HG03457 (cell line): Measurements from ENCODE around the gene ABCB4.

Experiments
- ATAC-seq: cut with Tn5 transposase; IDR thresholded peaks from one replicate; pipeline ENCODE4 v1.9.1; 2021; ENCODE audit warnings: moderate number of reproducible peaks; ENCODE audit not compliant: unreplicated experiment

Gene ABCB4

DNA sequence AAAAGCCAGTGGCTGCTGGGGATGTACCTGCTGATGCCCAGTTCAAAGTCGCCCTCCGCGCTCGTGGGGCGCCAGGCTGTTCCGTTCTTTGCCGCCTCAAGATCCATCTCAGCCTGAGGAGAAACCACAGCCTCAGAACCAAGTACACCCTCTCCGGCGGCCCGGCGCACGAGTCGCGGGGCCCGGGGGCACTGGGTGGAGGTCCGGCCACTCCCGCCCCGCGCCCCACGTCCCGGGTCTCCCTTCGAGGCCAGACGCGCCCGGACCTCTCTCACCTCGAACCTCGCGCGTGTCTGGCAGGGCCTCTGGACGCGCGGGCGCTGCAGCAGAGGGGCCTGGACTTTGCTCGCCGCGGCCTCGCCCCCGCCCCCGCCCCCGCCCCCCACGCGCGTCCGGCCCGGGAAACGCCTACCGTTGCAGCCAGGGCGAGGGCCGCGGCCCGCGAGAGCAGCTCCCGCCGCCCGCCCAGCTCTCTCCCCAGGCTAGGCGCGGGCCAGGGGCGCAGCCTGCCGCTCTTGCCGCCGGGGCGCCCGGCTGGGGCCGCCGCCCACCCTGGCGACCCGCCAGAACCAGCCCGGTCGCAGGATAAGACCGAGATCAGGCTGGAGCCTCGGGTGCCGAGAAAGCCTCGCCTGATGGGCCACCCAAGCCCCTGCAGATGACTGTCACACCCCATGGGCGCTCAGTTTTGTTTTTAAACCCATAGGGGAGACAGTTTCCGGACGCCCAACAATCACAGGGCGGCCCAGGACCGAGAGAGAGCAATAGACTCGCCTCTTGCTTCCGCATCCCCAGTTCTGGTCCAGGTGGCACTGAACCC, at the start of gene ABCB4:
TSS of gene ABCB4 (minus strand) at position 322 of the 820 bp plus-strand sequence. CDS start at position 107, 215 bp downstream.
- ATAC-seq = peak; percentile 6

DNA sequence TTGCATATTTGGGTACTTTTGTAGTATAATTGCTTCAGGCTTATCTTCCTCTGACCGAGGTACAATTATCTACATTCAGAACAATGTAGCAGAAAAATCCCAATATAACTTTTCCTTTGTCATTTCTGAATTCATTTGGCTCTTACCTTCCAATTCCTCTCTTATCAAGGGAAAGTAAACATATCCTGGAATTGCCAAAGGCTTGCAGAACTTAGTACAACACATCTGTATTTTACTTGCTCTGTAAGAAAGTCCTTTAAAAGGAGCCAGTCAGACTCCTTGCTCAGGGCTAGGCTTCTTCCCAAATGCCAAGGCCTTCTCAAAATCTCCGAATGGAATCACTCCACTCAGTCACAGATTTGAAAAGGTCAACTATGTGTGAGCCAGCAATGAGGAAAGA, 43.3 kb upstream of the ABCB4 start:
- no peak for ATAC-seq

- no peak for ATAC-seq
Measured at GRCh38 chr7:87517891-87518290, 42.4 kb upstream of the ABCB4 start.

DNA sequence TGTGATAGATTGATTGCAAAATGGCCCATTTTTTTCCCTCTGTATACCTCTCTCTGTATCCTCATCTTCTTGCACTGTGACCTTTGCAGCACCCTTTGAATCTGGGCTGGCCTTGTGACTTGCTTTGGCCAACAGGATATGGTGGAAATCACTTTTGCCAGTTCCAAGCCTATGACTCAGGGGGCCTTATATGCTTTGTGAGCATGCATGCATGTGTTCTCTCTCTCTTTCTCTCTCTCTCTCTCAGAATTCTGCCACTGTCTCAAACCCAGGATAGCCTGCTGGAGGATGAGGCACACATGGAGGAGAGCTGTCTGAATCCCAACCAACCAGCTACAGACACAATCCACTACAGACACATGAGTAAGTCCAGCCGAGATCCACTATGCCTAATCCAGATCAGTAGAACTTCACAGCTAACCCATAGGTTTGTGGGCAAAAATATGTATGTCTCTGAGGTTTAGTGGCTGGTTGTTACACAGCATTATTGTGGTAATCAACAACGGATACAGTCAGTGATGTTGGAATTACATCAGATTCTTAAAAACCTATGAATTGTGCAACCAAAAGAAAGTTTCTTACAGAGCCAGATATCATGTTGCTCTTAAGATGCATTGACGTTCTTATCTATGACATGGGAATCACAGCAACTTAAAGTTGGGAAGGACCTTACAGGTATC, 41.8 kb upstream of the ABCB4 start:
- ATAC-seq = no peak

DNA sequence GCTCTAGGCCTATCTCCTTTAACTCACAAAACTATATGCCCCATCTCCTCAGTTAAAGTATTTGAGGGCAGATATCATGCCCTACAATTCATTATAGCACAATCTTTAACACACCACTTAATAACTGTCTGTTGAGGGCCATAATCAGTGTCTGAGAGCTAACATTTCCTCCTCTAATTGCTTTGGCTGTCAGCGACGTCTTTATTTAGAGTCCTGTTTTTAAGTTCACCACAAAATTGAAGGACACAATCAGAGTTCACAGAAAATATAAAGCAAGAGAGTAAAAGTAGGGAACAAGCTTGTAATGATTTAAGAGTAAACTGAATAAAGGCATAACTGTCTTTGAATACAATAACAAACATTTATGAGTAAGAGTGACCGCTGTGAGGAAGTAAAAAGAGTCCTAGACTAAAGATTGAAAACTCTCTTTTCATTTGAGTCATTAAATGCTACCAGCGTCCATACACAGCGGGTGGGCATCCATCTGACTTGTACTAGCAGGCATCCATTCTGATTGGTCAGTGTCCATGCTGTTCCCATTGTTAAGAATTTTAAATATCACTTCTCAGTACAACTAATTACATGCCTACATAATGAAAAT, 38.4 kb upstream of the ABCB4 start:
- no peak for ATAC-seq

GRCh38 chr7:87512906-87513305, 37.4 kb upstream of the ABCB4 start:
- ATAC-seq = no peak

- ATAC-seq = no peak
Measured at GRCh38 chr7:87511510-87511909, 36.0 kb upstream of the ABCB4 start.

DNA sequence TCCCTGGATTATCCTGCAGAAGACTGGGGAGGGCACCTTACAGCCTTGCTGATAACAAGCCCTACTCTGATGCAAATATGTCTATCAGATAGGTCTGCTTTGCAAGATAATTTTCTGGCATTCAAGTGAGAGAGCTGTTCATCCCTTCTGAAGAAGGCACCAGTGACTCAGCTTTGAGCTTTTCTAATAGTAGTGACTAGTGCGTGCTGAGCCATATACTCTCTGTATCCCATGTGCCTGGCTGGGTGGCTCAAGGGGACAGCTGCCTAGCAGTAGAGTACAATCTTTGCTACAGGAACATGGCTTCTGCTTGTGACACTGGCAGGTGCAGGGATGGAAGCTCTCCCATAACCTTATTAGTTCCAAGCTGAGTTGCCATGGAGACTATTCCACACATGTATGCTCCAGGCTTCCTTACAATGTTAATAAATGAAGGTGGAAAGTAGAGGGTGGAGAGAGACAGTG, 35.0 kb upstream of the ABCB4 start:
- no peak for ATAC-seq

- no peak for ATAC-seq
Measured at GRCh38 chr7:87507446-87507845, 32.0 kb upstream of the ABCB4 start.

DNA sequence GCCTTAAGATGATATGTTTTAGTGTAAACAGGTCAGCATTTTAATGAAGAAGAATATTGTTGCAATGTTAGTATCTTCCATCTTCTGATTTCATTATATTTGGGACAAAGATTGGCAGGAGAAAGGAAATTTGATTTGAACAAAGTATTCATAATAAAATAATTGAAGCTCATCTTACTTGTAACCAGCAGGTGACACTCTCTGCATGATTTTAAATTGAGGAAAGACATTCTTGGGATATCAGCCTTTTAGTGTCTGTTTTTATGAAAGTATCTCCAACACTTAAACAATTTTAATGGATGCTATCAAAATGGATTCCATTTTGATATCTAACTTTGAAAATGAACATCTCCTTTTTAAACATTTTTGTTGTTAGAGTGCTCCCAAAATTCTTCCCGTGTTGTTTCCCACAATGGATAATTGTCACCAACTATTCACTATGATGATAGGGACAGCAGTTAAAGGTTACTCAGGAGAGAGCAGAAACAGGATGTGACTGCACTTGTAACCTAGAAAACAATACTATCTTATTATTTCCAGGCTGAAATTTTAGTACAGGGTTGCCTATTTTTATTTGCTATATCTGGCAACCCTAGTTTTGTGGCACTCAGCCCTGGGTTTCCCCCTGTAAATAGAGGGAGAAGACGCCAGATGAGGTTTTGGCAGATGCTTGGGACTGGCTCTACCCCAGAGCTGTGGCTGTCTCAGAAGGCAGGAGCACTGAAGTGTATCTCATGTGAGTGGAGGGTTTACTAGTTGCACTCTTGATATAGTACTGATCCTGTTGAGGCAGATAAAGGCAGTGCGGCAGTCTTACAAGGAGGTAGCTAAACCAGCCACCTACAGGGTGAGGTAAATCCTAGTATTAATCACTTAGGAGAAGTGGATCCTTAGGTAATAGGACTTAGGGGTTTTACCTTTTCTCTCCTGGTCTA, 31.0 kb upstream of the ABCB4 start:
- ATAC-seq = no peak

GRCh38 chr7:87505557-87506245, 30.2 kb upstream of the ABCB4 start:
- no peak for ATAC-seq

DNA sequence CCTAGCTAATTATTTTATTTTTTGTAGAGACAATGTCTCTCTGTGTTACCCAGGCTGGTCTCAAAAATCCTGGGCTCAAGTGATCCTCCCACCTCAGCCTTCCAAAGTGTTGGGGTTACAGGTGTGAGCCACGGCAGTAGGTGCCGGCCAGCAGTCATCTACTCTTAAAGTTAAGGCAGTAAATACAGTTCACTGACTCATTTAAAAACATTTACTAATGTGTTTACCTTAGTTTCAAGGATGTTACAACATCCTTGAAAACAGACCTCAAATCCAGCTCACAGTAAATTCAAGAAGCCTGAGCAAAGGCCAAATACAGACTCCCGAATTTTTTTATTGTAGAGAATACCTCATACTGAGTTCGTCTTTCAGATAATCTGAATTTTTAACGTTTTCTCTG, 29.6 kb upstream of the ABCB4 start:
- no peak for ATAC-seq

GRCh38 chr7:87499494-87499893, 24.0 kb upstream of the ABCB4 start:
- ATAC-seq = no peak

- ATAC-seq = no peak
Measured at GRCh38 chr7:87498893-87499292, 23.4 kb upstream of the ABCB4 start.

DNA sequence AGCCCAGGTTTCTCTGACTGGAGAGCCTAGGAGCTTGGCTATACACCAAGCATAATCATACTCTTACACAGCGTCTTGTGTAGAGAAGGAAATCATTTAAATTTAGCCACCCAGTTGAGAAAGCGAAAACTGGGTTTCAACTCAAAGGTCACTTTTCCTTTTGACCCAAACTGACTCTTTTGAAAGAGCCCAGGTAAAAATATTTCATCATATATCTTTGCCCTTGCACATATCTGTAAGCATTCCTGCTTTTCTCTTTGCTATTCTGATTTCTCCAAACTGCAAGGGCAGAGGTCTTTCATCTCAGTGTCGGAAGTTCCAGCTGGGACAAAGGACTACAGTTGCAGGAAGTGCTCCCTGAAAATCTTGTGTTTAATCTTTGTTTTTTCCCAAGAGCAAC, 22.0 kb upstream of the ABCB4 start:
- no peak for ATAC-seq

DNA sequence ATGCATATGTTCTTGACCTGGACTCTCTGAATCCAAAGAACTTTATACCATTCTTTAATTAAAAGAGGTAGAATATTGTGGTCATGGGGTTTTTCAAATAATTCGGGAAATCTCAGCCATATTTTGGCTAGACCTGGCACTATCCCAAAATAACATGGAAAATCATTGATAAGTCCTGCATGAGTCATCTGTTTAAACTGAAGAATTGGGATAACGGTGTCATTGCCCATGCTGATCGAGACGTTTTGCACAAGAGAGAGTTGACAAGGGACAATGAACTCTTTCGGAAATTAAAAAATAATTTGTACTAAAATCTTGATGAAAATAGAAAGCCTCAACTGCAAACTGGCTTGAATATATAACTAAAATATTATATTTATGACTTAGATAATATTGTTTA, 19.9 kb upstream of the ABCB4 start:
- no peak for ATAC-seq

DNA sequence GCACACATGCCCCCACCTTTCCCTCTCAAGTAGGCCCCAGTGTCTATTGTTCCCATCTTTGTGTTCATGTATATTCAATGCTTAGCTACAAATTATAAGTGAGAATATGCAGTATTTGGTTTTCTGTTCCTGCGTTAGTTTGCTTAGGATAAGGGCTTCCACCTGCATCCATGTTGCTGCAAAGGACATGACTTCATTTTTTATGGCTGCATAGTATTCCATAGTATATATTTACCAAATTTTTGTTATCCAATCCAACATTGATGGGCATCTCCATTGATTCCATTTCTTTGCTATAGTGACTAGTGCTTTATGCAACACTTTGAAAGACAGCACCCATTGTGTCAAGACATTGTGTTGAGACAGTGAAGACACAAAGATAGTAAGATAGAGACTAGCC, 19.0 kb upstream of the ABCB4 start:
- no peak for ATAC-seq

GRCh38 chr7:87483131-87483530, 7.7 kb upstream of the ABCB4 start:
- no peak for ATAC-seq

GRCh38 chr7:87482115-87482514, 6.6 kb upstream of the ABCB4 start:
- no peak for ATAC-seq

DNA sequence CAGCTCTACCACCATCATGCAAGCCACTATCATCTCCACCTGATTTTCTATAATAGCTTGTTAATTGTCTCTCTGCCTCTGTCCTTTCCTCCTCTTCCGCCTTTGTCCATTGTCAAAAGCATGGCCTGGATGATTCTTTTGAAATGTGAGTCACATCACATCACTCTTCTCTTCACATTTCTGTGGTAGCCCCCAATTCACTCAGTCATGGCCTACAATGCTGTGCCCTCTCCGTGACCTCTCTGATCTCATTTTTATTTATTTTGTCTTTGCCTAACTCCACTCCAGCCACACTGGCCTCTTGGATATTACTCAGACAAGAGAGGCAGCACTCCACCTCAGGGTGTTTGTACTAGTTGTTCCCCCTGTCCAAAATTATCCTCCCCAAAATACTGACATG, 4.9 kb upstream of the ABCB4 start:
- ATAC-seq = no peak
